Metanephros (tissue), 1 donor: Measurements from ENCODE around the gene BAIAP2L2. TPM values are rescaled to one million over a fixed set of nuclear protein-coding genes. Genes with fewer than 3 reads are reported as not detected.

ENCODE experiments used
- total RNA-seq: library from RNA; depleted of rRNA; stranded (reverse); fragments of >200 nt; gene quantifications from one replicate; pipeline ENCODE4 v1.2.3, GENCODE V29; 2014

BAIAP2L2 gene, protein sequence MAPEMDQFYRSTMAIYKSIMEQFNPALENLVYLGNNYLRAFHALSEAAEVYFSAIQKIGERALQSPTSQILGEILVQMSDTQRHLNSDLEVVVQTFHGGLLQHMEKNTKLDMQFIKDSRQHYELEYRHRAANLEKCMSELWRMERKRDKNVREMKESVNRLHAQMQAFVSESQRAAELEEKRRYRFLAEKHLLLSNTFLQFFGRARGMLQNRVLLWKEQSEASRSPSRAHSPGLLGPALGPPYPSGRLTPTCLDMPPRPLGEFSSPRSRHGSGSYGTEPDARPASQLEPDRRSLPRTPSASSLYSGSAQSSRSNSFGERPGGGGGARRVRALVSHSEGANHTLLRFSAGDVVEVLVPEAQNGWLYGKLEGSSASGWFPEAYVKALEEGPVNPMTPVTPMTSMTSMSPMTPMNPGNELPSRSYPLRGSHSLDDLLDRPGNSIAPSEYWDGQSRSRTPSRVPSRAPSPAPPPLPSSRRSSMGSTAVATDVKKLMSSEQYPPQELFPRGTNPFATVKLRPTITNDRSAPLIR
- total RNA-seq, result 4.5 TPM

DNA sequence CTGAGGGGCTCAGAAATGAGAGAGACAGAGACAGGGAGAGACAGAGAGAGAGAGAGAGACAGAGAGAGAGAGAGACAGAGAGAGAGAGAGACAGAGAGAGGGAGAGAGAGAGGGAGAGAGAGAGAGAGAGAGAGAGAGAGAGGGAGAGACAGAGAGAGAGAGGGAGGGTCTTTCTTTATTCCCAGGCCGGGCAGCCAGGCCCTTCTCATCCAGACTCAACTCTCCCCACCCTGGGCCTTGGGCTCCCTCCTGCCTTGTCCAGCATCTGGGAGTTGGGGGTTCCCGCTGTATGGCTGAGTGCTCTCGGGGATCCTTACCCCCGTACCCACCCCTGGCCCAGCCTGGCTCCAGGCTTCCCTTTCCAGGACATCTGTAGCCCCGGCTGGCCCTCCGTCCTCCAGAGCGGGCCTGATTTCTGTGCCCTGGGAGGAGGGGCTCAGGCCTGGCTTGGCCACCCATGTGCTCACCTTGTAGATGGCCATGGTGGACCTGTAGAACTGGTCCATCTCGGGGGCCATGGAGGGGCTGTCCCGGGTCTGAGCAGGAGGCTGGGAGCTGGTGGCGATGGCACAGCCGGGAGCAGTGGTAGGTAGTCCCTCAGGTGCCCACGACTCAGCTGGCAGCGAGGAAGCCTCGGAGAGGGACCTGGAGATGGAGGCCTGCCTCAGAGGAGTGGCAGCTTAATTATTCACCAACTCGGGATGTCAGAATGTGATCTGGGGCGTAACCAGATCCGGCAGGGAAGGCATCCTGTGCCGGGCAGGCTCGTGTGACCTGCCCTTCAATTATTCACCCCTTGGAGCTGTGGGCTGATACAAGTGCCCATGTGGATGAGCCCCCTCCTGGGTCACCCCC, at the start of gene BAIAP2L2:
Gene BAIAP2L2 (minus strand): TSS at position 677 of the 855 bp plus-strand sequence. CDS start 159 bp downstream, at position 518.

DNA sequence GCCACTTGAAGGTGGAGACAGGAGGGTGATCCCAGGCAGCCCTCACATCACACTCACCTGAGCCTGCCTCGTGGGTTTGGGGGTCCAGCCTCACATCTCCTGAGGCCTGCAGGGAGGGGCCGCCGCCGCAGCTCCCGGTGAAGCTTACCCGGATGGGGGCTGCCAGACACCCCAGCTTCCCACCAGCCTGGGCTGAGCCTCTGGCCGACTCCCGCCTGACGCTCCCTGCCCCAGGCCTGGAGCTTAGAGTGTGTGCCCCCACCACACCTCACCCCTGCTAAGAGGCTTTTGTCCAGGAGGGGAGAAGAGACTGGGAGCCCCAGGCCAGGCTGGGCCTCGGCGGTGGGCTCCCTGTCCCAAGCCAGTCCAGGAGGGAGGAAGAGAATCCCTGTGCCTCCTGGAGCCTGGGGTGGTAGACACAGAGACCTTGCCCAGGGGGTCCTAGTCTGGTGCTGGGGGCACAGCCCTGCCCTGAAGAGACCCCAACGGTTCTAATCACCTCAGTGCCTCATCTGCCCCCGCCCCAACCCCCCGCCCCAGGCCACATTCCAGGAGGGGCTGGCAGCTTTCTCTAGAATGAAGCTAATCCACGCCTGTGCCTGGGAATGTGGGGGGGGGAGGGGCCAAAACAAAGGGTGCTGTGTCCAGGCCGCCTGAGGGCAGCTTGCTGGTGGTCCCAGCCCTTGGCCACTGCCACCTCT, 26.4 kb downstream of the BAIAP2L2 start, which contains the start of gene SLC16A8:
Gene SLC16A8 (minus strand): TSS at position 254 of the 701 bp plus-strand sequence. CDS start 1,311 bp downstream, outside the sequence.

DNA sequence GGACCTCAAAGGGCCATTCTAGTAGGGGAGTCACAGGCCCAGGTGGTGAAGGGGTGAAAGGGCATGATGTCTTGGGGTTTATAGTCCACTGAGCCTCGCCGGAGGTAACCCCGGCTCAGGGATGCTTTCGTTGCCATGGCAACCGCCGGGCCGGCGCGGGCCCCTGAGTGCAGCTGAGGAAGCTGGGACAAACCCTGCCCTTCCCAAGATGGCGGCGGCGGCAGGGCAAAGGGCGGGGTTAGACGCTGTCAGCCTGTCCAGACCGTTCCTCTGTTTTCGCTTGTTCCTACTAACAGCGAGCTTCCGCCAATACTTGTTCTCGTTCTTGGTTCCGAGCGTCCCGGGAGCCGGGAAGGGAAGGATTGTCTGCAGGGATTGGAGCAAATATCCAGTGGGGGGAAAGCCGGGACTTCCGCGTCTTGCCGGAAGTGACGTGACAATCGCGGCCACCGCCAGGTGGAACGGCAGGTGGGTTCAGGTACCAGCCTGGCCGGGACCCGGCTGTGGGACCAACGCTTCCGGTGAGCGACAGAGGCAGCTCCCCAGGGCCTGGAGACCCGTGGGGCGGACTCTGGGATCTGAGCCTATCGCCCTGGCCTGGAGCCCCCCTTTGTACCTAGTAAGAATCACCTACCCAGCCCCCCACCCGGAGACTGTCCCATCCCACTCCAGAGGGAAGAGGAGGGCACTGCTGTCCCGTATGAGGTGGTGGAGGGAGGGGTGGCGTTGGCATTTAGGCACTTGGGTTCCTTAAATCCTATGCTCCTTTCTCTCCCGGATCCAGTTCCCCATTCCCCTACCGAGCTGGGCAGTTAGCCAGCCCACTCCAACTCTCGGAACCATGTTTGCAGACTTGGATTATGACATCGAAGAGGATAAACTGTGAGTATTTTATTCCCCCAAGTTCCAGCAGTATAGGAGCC, 53.3 kb downstream of the BAIAP2L2 start, which contains the start of gene PICK1:
Gene PICK1 (plus strand): TSS at position 436 of the 923 bp plus-strand sequence. CDS start 406 bp downstream, at position 842.

Other genes starting within 250 kb of the BAIAP2L2 start
- 26.1 TPM for gene MICALL1, start 204.4 kb downstream of the BAIAP2L2 start, total RNA-seq
- 0.64 TPM for gene C22orf23, start 157.1 kb downstream of the BAIAP2L2 start, total RNA-seq
- 32.3 TPM for gene POLR2F, start 157.0 kb downstream of the BAIAP2L2 start, total RNA-seq
- gene SOX10, start 126.1 kb downstream of the BAIAP2L2 start, total RNA-seq, result 1.9 TPM
- gene PICK1, start 53.3 kb downstream of the BAIAP2L2 start, total RNA-seq, result 32.1 TPM
- gene SLC16A8, start 26.5 kb downstream of the BAIAP2L2 start, total RNA-seq, result 2.2 TPM
- 45.4 TPM for gene PLA2G6, start 71.1 kb upstream of the BAIAP2L2 start, total RNA-seq
- 17.2 TPM for gene MAFF, start 91.3 kb upstream of the BAIAP2L2 start, total RNA-seq
- gene TMEM184B, start 162.3 kb upstream of the BAIAP2L2 start, total RNA-seq, result 52.0 TPM
- gene CSNK1E, start 206.7 kb upstream of the BAIAP2L2 start, total RNA-seq, result 111 TPM